WTC11 (cell line): Measurements from ENCODE around the gene SYNJ2. TPM values are rescaled to one million over a fixed set of nuclear protein-coding genes. Genes with fewer than 3 reads are reported as not detected.

Experiments used
- ATAC-seq: fragments of 200-7000 bp; cut with Tn5 transposase; 2 replicates; pipeline ENCODE4 v1.10.0; 2021; ENCODE audit warnings: mild to moderate bottlenecking, moderate library complexity
- CTCF ChIA-PET: fragments of 300-600 bp; sonication (Branson Sonifier 250); formaldehyde crosslinking; loops from one replicate; lab custom pipeline; 2021; ENCODE audit warnings: antibody characterized with exemption; lab: Charles Lee
- POLR2A ChIA-PET: fragments of 350-600 bp; sonication (Branson Sonifier 250); formaldehyde crosslinking; loops from one replicate; lab custom pipeline; 2021; ENCODE audit warnings: antibody characterized with exemption; lab: Charles Lee
- DNase-seq: peaks from one replicate; pipeline ENCODE4 v3.0.0; 2021; ENCODE audit warnings: low spot score
- H3K27ac Mint-ChIP-seq: 2 replicates; pipeline ENCODE4 v1.8.0; 2021; ENCODE audit warnings: mixed read lengths
- H3K27me3 Mint-ChIP-seq: 2 replicates; pipeline ENCODE4 v1.8.0; 2021; ENCODE audit warnings: low read depth, mild to moderate bottlenecking, moderate library complexity, mixed read lengths
- H3K36me3 Mint-ChIP-seq: 2 replicates; pipeline ENCODE4 v1.8.0; 2021; ENCODE audit warnings: mixed read lengths
- H3K4me1 Mint-ChIP-seq: 2 replicates; pipeline ENCODE4 v1.8.0; 2022; ENCODE audit warnings: mixed read lengths
- H3K4me3 Mint-ChIP-seq: 2 replicates; pipeline ENCODE4 v1.8.0; 2021; ENCODE audit warnings: mild to moderate bottlenecking, moderate library complexity, mixed read lengths
- H3K9me3 Mint-ChIP-seq: 2 replicates; pipeline ENCODE4 v1.8.0; 2021; ENCODE audit warnings: mixed read lengths
- ARID4B ChIP-seq: sonication (generic); formaldehyde crosslinking; IDR thresholded peaks from 2 replicates; pipeline ENCODE4 v1.8.0; 2023; ENCODE audit warnings: missing genetic modification reagents, mild to moderate bottlenecking, borderline replicate concordance
- ATF3 ChIP-seq: sonication (generic); formaldehyde crosslinking; conservative IDR thresholded peaks from 2 replicates; pipeline ENCODE4 v1.8.1; 2022; ENCODE audit warnings: mild to moderate bottlenecking, missing genetic modification reagents
- E2F5 ChIP-seq: sonication (generic); formaldehyde crosslinking; IDR thresholded peaks from 2 replicates; pipeline ENCODE4 v1.8.1; 2022; ENCODE audit warnings: mild to moderate bottlenecking, moderate library complexity, missing genetic modification reagents
- ELF4 ChIP-seq: sonication (generic); formaldehyde crosslinking; IDR thresholded peaks from 2 replicates; pipeline ENCODE4 v1.8.1; 2022; ENCODE audit warnings: low read depth, mild to moderate bottlenecking, moderate library complexity, missing genetic modification reagents
- FOXP4 ChIP-seq: sonication (generic); formaldehyde crosslinking; IDR thresholded peaks from 2 replicates; pipeline ENCODE4 v1.8.0; 2022; ENCODE audit warnings: mild to moderate bottlenecking, missing genetic modification reagents
- GABPB1 ChIP-seq: sonication (generic); formaldehyde crosslinking; IDR thresholded peaks from 2 replicates; pipeline ENCODE4 v1.8.1; 2023; ENCODE audit warnings: mild to moderate bottlenecking, missing genetic modification reagents
- NFYB ChIP-seq: sonication (generic); formaldehyde crosslinking; conservative IDR thresholded peaks from 2 replicates; pipeline ENCODE4 v1.8.0; 2022; ENCODE audit warnings: low read depth, missing genetic modification reagents
- SMAD4 ChIP-seq: sonication (generic); formaldehyde crosslinking; IDR thresholded peaks from 2 replicates; pipeline ENCODE4 v1.8.0; 2022; ENCODE audit warnings: mild to moderate bottlenecking, missing genetic modification reagents
- STAT6 ChIP-seq: sonication (generic); formaldehyde crosslinking; conservative IDR thresholded peaks from 2 replicates; pipeline ENCODE4 v1.8.1; 2023; ENCODE audit warnings: mild to moderate bottlenecking, low read depth, missing genetic modification reagents, moderate library complexity
- TEAD1 ChIP-seq: sonication (generic); formaldehyde crosslinking; IDR thresholded peaks from 2 replicates; pipeline ENCODE4 v1.8.0; 2022; ENCODE audit warnings: mild to moderate bottlenecking, missing genetic modification reagents
- TP53 ChIP-seq: sonication (generic); formaldehyde crosslinking; IDR thresholded peaks from 2 replicates; pipeline ENCODE4 v1.8.1; 2023; ENCODE audit warnings: mild to moderate bottlenecking, missing genetic modification reagents
- ZNF121 ChIP-seq: sonication (generic); formaldehyde crosslinking; IDR thresholded peaks from 2 replicates; pipeline ENCODE4 v1.8.0; 2023; ENCODE audit warnings: missing genetic modification reagents
- ZNF423 ChIP-seq: fragments of 250-450 bp; sonication (Bioruptor Pico); IDR thresholded peaks from 2 replicates; pipeline ENCODE4 v2.1.2; 2022; ENCODE audit warnings: mild to moderate bottlenecking, moderate library complexity
- ZNF532 ChIP-seq: fragments of 250-450 bp; sonication (Bioruptor Pico); IDR thresholded peaks from 2 replicates; pipeline ENCODE4 v1.9.0; 2021; ENCODE audit warnings: mild to moderate bottlenecking, borderline replicate concordance
- ZSCAN18 ChIP-seq: fragments of 250-450 bp; sonication (Bioruptor Pico); IDR thresholded peaks from 2 replicates; pipeline ENCODE4 v2.1.2; 2022; ENCODE audit warnings: mild to moderate bottlenecking, moderate library complexity
- total RNA-seq: library from RNA; stranded (reverse); gene quantifications from 3 replicates; pipeline ENCODE4 v1.2.3, GENCODE V29; 2021

The SYNJ2 gene
- total RNA-seq, 1 experiment from 2014 or later = 15.3 TPM

- TF ChIP-seq ARID4B = no peak
- no peak for TF ChIP-seq E2F5 (CRISPR knock-in tag)
These were observed 79.7 kb downstream of the SYNJ2 start (continued) for GRCh38 chr6:158061361-158061708.

- H3K27me3 Mint-ChIP-seq = no peaks in the 10 kb centered on the region
- H3K36me3 Mint-ChIP-seq = peaks cover 8% of the 10 kb centered on the region
- TF ChIP-seq ZSCAN18 (CRISPR knock-in tag) = no peak
- no peak for TF ChIP-seq NFYB (CRISPR knock-in tag)
- no peak for TF ChIP-seq ZNF121 (CRISPR knock-in tag)
- TF ChIP-seq FOXP4 (CRISPR knock-in tag) = no peak
- POLR2A ChIA-PET = no interaction called here
- ATAC-seq = no peak
- peaks cover 6% of the 10 kb centered on the region; the same call in 1 of the 2 replicates for H3K4me1 Mint-ChIP-seq
- H3K9me3 Mint-ChIP-seq = no peaks in the 10 kb centered on the region
- no peak for DNase-seq
- H3K27ac Mint-ChIP-seq = no peak overlapping the region
- H3K4me3 Mint-ChIP-seq = no peak overlapping the region
- CTCF ChIA-PET = interaction anchor here (0.5 to 1.9 kb wide), 3 partner anchors 36 to 165 kb away, joined by 3 to 4 read pairs (median 3); no protein-coding TSS in a partner anchor
These were observed 80.2 kb downstream of the SYNJ2 start for GRCh38 chr6:158061709-158062461.

GRCh38 chr6:158063736-158064135 lies 82.1 kb downstream of the SYNJ2 start:
- no peak for TF ChIP-seq TP53 (CRISPR knock-in tag)
- no peak for TF ChIP-seq ZNF423
- no peak for TF ChIP-seq TEAD1 (CRISPR knock-in tag)
- TF ChIP-seq SMAD4 (CRISPR knock-in tag) = no peak
- no peak for TF ChIP-seq ATF3 (CRISPR knock-in tag)
- no peak for TF ChIP-seq ELF4 (CRISPR knock-in tag)
- no peak for TF ChIP-seq ZNF532 (CRISPR knock-in tag)
- no peak for TF ChIP-seq GABPB1 (CRISPR knock-in tag)
- TF ChIP-seq STAT6 (CRISPR knock-in tag) = no peak
- POLR2A ChIA-PET = no interaction called here
- Mint-ChIP-seq H3K9me3 (no peaks in the 10 kb centered on the region), H3K4me1 (peaks cover 10% of the 10 kb centered on the region), H3K4me3 (no peak overlapping the region), H3K27ac (no peak overlapping the region), H3K36me3 (peaks cover 8% of the 10 kb centered on the region), H3K27me3 (no peaks in the 10 kb centered on the region)
- no peak for ATAC-seq
- CTCF ChIA-PET = no interaction called here
- no peak for DNase-seq
